K562 (cell line): Measurements from ENCODE around the gene MVP. TPM values are rescaled to one million over a fixed set of nuclear protein-coding genes. Genes with fewer than 3 reads are reported as not detected.

Experiments
- ARID1B ChIP-seq: fragments of 450-650 bp; IDR thresholded peaks from 2 replicates; pipeline ENCODE4 v1.6.1; 2016; ENCODE audit warnings: antibody characterized with exemption, mild to moderate bottlenecking, inconsistent platforms
- CBFB ChIP-seq: sonication (generic); formaldehyde crosslinking; IDR thresholded peaks from 2 replicates; pipeline ENCODE4 v1.4.0; 2020; ENCODE audit warnings: mild to moderate bottlenecking, missing genetic modification reagents
- CBX8 ChIP-seq: fragments of 200-600 bp; sonication (generic); IDR thresholded peaks from 2 replicates; pipeline ENCODE4 v1.6.1; 2012; ENCODE audit warnings: borderline replicate concordance, mixed run types, low read depth, mild to moderate bottlenecking, moderate library complexity, mixed read lengths, low read length, control low read depth, inconsistent platforms; ENCODE audit not compliant: poor library complexity, severe bottlenecking; ENCODE audit errors: extremely low read depth
- CSDE1 ChIP-seq, 2 experiments: fragments of 450-650 bp; IDR thresholded peaks; 2 replicates each; pipeline ENCODE4 v1.6.1; 2016; ENCODE audit warnings: mild to moderate bottlenecking in 1 of 2
- DACH1 ChIP-seq: fragments of 450-650 bp; IDR thresholded peaks from 2 replicates; pipeline ENCODE4 v1.6.1; 2018; ENCODE audit not compliant: partially characterized antibody
- DPF2 ChIP-seq: fragments of 450-650 bp; IDR thresholded peaks from 2 replicates; pipeline ENCODE4 v1.6.1; 2016
- FOXK1 ChIP-seq: sonication (generic); formaldehyde crosslinking; IDR thresholded peaks from 2 replicates; pipeline ENCODE4 v1.8.0; 2022; ENCODE audit warnings: missing genetic modification reagents, mild to moderate bottlenecking, borderline replicate concordance
- MAFK ChIP-seq: IDR thresholded peaks from 2 replicates; pipeline ENCODE4 v1.6.1; 2011; ENCODE audit warnings: low read length, improper control_type of control experiment
- MCM7 ChIP-seq, 2 experiments: fragments of 450-650 bp; IDR thresholded peaks; 2 replicates each; pipeline ENCODE4 v1.6.1; 2016 to 2018
- MYC ChIP-seq, 2 experiments: fragments of 250-450 bp in 1 of 2; sonication (Bioruptor Pico) in 1 of 2; IDR thresholded peaks; 2 replicates each; pipeline versions ENCODE4 v1.5.1 to v1.6.1; 2012 to 2021; ENCODE audit warnings: low read depth in 2 of 2, borderline replicate concordance in 1 of 2, improper control_type of control experiment in 1 of 2, low read length in 1 of 2, mild to moderate bottlenecking in 1 of 2, moderate library complexity in 1 of 2
- POLR2A ChIP-seq: fragments of 450-650 bp; conservative IDR thresholded peaks from 2 replicates; pipeline ENCODE4 v1.6.1; 2016
- PURB ChIP-seq: sonication (generic); formaldehyde crosslinking; IDR thresholded peaks from 2 replicates; pipeline ENCODE4 v1.9.0; 2021; ENCODE audit warnings: low read depth, mild to moderate bottlenecking, missing genetic modification reagents
- RBM17 ChIP-seq: fragments of 200-400 bp; formaldehyde crosslinking; IDR thresholded peaks from 2 replicates; pipeline ENCODE4 v1.6.1; 2017; ENCODE audit warnings: low read depth, mild to moderate bottlenecking, low read length, borderline replicate concordance
- SRSF3 ChIP-seq: fragments of 200-400 bp; formaldehyde crosslinking; IDR thresholded peaks from 2 replicates; pipeline ENCODE4 v1.6.1; 2016; ENCODE audit warnings: mild to moderate bottlenecking, low read length, moderate library complexity; ENCODE audit not compliant: insufficient read depth
- STAT5A ChIP-seq: IDR thresholded peaks from 2 replicates; pipeline ENCODE4 v1.6.1; 2012; ENCODE audit warnings: low read length, inconsistent platforms, borderline replicate concordance
- TAF15 ChIP-seq: fragments of 200-400 bp; formaldehyde crosslinking; IDR thresholded peaks from 2 replicates; pipeline ENCODE4 v1.6.1; 2017; ENCODE audit warnings: mild to moderate bottlenecking, low read depth, low read length, moderate library complexity
- TEAD2 ChIP-seq: fragments of 450-650 bp; IDR thresholded peaks from 2 replicates; pipeline ENCODE4 v1.6.1; 2016; ENCODE audit warnings: missing genetic modification characterization, control low read depth, missing compliant biosample characterization
- U2AF2 ChIP-seq: fragments of 200-400 bp; formaldehyde crosslinking; optimal IDR thresholded peaks from 2 replicates; pipeline ENCODE3; 2017; ENCODE audit warnings: low read depth, mild to moderate bottlenecking, low read length
- ZNF263 ChIP-seq: sonication (generic); formaldehyde crosslinking; IDR thresholded peaks from 2 replicates; pipeline ENCODE4 v1.8.0; 2022; ENCODE audit warnings: mild to moderate bottlenecking, missing genetic modification reagents, borderline replicate concordance
- polyA plus RNA-seq, 8 experiments: library from polyadenylated mRNA; depleted of rRNA in 4 of 8; stranded (reverse) in 5 of 8; unstranded in 3 of 8; fragments of >200 nt; fragmentation: Nextera tagmentation in 2 of 8; fragmentation: Illumina TruSeq in 1 of 8; extraction: Ambion mirVana in 2 of 8; extraction: Trizol in 1 of 8; gene quantifications; 2 replicates each; pipeline versions ENCODE4 v1.2.1 to v1.2.3, GENCODE V29; 2011 to 2014; ENCODE audit warnings: inconsistent platforms in 1 of 8, missing spikeins in 1 of 8
- total RNA-seq, 7 experiments: library from RNA; depleted of rRNA in 6 of 7; stranded (reverse); fragments of >200 nt in 6 of 7; fragmentation: Illumina TruSeq in 2 of 7; extraction: Trizol in 2 of 7; gene quantifications; 2 replicates each; pipeline versions ENCODE4 v1.2.1 to v1.2.3, GENCODE V29; 2011 to 2021; ENCODE audit warnings: low replicate concordance in 1 of 7
- TF ChIP-seq, protein P1 (sequence below): sonication (generic); formaldehyde crosslinking; IDR thresholded peaks from 2 replicates; pipeline ENCODE4 v1.5.0; 2020; ENCODE audit warnings: missing genetic modification reagents
- TF ChIP-seq, protein P2 (sequence below): fragments of 200-800 bp; sonication (Bioruptor generic); IDR thresholded peaks from 2 replicates; pipeline ENCODE4 v1.6.1; 2017; ENCODE audit warnings: missing genetic modification characterization, missing compliant biosample characterization
- TF ChIP-seq, protein P3 (sequence below), 2 experiments: fragments of 450-650 bp; IDR thresholded peaks; 2 replicates each; pipeline ENCODE4 v1.6.1; 2016
- TF ChIP-seq, protein P4 (sequence below), 3 experiments: fragments of 200-800 bp in 1 of 3; fragments of 250-450 bp in 1 of 3; fragments of 450-650 bp in 1 of 3; sonication (Bioruptor Pico) in 1 of 3; sonication (Bioruptor generic) in 1 of 3; formaldehyde crosslinking in 1 of 3; IDR thresholded peaks; 2 replicates each; pipeline versions ENCODE4 v1.6.1 to v1.8.0; 2016 to 2022; ENCODE audit warnings: mild to moderate bottlenecking in 2 of 3, missing genetic modification characterization in 2 of 3, missing compliant biosample characterization in 1 of 3, moderate library complexity in 1 of 3

The MVP gene
- total and polyA plus RNA-seq, 9 of the 15 experiments (the other 6 are each of a cell fraction or from before 2014, with no cell fraction given) = 0.39 to 1.9 (median 0.76) TPM; not detected in 2

DNA sequence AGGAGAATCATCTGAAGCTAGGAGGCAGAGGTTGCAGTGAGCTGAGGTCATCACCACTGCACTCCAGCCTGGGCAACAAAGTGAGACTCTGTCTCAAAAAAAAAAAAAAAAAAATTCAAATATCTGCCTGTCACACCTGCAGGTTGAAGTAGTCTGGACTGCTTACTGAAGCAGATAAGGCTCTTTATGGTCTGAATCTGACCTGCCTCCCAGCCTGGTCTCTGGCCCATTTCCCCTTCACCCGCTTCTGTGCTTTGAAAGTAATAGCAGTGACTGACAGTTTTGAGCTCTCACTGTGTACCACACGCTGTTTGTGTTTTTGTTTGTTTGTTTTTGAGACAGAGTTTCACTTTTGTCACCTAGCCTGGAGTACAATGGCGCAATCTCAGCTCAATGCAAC, 73.3 kb downstream of the MVP start (continued):
- TF ChIP-seq PURB (CRISPR knock-in tag) (no peak), MAFK (no peak), CSDE1 (IDR thresholded peaks at IDR 0.05) (no peak), FOXK1 (no peak), MCM7 (IDR thresholded peaks at IDR 0.05) (no peak), ZNF263 (CRISPR knock-in tag) (no peak), TAF15 (no peak), SRSF3 (no peak), DPF2 (peak; percentile 75), POLR2A (no peak), MYC (IDR thresholded peaks at IDR 0.05; ENCODE audit: low read depth, low read length) (no peak), MYC (CRISPR knock-in tag; IDR thresholded peaks at IDR 0.05; ENCODE audit: borderline replicate concordance, low read depth) (no peak), ARID1B (peak; percentile 93), CBX8 (no peak), DACH1 (no peak), STAT5A (peak; percentile 60; the same call in 1 of the 2 replicates), CBFB (no peak), TEAD2 (no peak), U2AF2 (no peak), RBM17 (no peak)
- TF ChIP-seq, protein P1, sequence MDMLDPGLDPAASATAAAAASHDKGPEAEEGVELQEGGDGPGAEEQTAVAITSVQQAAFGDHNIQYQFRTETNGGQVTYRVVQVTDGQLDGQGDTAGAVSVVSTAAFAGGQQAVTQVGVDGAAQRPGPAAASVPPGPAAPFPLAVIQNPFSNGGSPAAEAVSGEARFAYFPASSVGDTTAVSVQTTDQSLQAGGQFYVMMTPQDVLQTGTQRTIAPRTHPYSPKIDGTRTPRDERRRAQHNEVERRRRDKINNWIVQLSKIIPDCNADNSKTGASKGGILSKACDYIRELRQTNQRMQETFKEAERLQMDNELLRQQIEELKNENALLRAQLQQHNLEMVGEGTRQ (CRISPR knock-in tag) = no peak
- TF ChIP-seq, protein P2, sequence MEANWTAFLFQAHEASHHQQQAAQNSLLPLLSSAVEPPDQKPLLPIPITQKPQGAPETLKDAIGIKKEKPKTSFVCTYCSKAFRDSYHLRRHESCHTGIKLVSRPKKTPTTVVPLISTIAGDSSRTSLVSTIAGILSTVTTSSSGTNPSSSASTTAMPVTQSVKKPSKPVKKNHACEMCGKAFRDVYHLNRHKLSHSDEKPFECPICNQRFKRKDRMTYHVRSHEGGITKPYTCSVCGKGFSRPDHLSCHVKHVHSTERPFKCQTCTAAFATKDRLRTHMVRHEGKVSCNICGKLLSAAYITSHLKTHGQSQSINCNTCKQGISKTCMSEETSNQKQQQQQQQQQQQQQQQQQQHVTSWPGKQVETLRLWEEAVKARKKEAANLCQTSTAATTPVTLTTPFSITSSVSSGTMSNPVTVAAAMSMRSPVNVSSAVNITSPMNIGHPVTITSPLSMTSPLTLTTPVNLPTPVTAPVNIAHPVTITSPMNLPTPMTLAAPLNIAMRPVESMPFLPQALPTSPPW = no peak
- TF ChIP-seq, protein P3, sequence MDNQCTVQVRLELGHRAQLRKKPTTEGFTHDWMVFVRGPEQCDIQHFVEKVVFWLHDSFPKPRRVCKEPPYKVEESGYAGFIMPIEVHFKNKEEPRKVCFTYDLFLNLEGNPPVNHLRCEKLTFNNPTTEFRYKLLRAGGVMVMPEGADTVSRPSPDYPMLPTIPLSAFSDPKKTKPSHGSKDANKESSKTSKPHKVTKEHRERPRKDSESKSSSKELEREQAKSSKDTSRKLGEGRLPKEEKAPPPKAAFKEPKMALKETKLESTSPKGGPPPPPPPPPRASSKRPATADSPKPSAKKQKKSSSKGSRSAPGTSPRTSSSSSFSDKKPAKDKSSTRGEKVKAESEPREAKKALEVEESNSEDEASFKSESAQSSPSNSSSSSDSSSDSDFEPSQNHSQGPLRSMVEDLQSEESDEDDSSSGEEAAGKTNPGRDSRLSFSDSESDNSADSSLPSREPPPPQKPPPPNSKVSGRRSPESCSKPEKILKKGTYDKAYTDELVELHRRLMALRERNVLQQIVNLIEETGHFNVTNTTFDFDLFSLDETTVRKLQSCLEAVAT (IDR thresholded peaks at IDR 0.05) = no peak
- TF ChIP-seq, protein P4, sequence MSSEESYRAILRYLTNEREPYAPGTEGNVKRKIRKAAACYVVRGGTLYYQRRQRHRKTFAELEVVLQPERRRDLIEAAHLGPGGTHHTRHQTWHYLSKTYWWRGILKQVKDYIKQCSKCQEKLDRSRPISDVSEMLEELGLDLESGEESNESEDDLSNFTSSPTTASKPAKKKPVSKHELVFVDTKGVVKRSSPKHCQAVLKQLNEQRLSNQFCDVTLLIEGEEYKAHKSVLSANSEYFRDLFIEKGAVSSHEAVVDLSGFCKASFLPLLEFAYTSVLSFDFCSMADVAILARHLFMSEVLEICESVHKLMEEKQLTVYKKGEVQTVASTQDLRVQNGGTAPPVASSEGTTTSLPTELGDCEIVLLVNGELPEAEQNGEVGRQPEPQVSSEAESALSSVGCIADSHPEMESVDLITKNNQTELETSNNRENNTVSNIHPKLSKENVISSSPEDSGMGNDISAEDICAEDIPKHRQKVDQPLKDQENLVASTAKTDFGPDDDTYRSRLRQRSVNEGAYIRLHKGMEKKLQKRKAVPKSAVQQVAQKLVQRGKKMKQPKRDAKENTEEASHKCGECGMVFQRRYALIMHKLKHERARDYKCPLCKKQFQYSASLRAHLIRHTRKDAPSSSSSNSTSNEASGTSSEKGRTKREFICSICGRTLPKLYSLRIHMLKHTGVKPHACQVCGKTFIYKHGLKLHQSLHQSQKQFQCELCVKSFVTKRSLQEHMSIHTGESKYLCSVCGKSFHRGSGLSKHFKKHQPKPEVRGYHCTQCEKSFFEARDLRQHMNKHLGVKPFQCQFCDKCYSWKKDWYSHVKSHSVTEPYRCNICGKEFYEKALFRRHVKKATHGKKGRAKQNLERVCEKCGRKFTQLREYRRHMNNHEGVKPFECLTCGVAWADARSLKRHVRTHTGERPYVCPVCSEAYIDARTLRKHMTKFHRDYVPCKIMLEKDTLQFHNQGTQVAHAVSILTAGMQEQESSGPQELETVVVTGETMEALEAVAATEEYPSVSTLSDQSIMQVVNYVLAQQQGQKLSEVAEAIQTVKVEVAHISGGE (CRISPR knock-in tag; IDR thresholded peaks at IDR 0.05) = no peak
